A549 (cell line): ENCODE results near the gene EPS8L3.

Experiments used
- CHD2 ChIP-seq: fragments of 150-350 bp; IDR thresholded peaks from 2 replicates; pipeline ENCODE4 v1.6.1; 2014; ENCODE audit warnings: low read length; ENCODE audit not compliant: partially characterized antibody
- ESRRA ChIP-seq: fragments of 150-350 bp; IDR thresholded peaks from 2 replicates; pipeline ENCODE4 v1.6.1; 2014; ENCODE audit warnings: mild to moderate bottlenecking, low read length, borderline replicate concordance
- PBX3 ChIP-seq: IDR thresholded peaks from 2 replicates; pipeline ENCODE4 v1.6.1; 2012
- PHF8 ChIP-seq: fragments of 200-600 bp; sonication (generic); IDR thresholded peaks from 2 replicates; pipeline ENCODE4 v1.6.1; 2016; ENCODE audit warnings: low read depth, mild to moderate bottlenecking, antibody characterized with exemption, moderate library complexity, borderline replicate concordance
- POLR2A ChIP-seq: IDR thresholded peaks from 2 replicates; pipeline ENCODE4 v1.6.1; 2012; ENCODE audit warnings: mild to moderate bottlenecking, low read length
- USF2 ChIP-seq: fragments of 450-650 bp; IDR thresholded peaks from 2 replicates; pipeline ENCODE4 v1.6.1; 2014; ENCODE audit warnings: antibody characterized with exemption
- ZC3H11A ChIP-seq: fragments of 450-650 bp; IDR thresholded peaks from 2 replicates; pipeline ENCODE4 v1.6.1; 2014; ENCODE audit warnings: antibody characterized with exemption, mild to moderate bottlenecking
- TF ChIP-seq, protein P1 (sequence below): fragments of >200 bp; sonication (Bioruptor Twin); formaldehyde crosslinking; IDR thresholded peaks from 3 replicates; pipeline ENCODE4 v1.5.1; 2016
- TF ChIP-seq, protein P2 (sequence below): fragments of >200 bp; sonication (Bioruptor Twin); formaldehyde crosslinking; IDR thresholded peaks from 3 replicates; pipeline ENCODE4 v1.6.1; 2016

DNA sequence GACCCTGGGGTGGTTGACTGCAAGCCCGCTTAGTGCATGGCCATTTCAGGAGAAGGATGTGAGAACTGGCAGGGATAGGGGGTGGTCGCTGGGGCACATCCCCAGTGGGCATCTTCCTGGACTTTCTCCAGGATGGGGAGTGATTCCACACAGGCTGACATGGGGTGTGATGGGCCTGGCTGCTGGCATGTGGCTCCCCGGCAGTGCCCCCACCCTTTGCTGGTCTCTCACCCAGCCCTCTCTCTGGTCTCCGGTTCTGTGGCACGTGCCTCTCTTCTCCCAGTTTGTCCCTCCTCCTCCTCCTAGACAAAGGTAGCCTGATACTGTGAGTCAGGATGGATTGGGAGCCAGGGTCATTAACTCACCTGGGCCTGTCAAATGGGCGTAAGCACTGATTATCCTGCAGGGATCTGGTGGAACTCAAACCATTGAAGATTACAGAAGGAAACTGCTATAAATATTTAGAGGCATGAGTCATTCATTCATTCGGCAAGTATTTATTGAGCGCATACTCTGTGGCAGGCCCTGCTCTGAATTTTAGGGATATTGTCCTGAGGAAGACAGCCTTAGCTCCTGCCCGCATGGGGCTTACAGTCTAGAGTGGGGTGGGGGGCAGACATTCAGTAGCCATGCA lies 23.6 kb upstream of the EPS8L3 start:
- TF ChIP-seq, protein P1, sequence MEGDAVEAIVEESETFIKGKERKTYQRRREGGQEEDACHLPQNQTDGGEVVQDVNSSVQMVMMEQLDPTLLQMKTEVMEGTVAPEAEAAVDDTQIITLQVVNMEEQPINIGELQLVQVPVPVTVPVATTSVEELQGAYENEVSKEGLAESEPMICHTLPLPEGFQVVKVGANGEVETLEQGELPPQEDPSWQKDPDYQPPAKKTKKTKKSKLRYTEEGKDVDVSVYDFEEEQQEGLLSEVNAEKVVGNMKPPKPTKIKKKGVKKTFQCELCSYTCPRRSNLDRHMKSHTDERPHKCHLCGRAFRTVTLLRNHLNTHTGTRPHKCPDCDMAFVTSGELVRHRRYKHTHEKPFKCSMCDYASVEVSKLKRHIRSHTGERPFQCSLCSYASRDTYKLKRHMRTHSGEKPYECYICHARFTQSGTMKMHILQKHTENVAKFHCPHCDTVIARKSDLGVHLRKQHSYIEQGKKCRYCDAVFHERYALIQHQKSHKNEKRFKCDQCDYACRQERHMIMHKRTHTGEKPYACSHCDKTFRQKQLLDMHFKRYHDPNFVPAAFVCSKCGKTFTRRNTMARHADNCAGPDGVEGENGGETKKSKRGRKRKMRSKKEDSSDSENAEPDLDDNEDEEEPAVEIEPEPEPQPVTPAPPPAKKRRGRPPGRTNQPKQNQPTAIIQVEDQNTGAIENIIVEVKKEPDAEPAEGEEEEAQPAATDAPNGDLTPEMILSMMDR: no peak
- TF ChIP-seq ZC3H11A: no peak
- TF ChIP-seq POLR2A: no peak
- TF ChIP-seq, protein P2, sequence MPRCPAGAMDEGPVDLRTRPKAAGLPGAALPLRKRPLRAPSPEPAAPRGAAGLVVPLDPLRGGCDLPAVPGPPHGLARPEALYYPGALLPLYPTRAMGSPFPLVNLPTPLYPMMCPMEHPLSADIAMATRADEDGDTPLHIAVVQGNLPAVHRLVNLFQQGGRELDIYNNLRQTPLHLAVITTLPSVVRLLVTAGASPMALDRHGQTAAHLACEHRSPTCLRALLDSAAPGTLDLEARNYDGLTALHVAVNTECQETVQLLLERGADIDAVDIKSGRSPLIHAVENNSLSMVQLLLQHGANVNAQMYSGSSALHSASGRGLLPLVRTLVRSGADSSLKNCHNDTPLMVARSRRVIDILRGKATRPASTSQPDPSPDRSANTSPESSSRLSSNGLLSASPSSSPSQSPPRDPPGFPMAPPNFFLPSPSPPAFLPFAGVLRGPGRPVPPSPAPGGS: no peak
- no peak for TF ChIP-seq USF2
- no peak for TF ChIP-seq ESRRA
- no peak for TF ChIP-seq PBX3
- TF ChIP-seq PHF8: no peak
- TF ChIP-seq CHD2: no peak
